A204.1 (cell line): ENCODE data around the gene EIF2S2.

Experiments
- FAIRE-seq: peaks from 2 replicates; lab custom pipeline; 2012; peaks lifted over from hg19 to GRCh38; lab: Jason Lieb, UNC

The EIF2S2 gene

GRCh38 chr20:34120213-34120612, 8.2 kb upstream of the EIF2S2 start:
- FAIRE-seq, result no peak

GRCh38 chr20:34115232-34115631, 3.2 kb upstream of the EIF2S2 start:
- no peak for FAIRE-seq

GRCh38 chr20:34114809-34115208, 2.8 kb upstream of the EIF2S2 start:
- no peak for FAIRE-seq

- no peak for FAIRE-seq
Measured at GRCh38 chr20:34112600-34113101, 608 bp upstream of the EIF2S2 start.

- no peak for FAIRE-seq
Measured at GRCh38 chr20:34110745-34111641, 1.1 kb downstream of the EIF2S2 start.

GRCh38 chr20:34110025-34110744, 1.9 kb downstream of the EIF2S2 start:
- FAIRE-seq, result no peak

- no peak for FAIRE-seq
Measured at GRCh38 chr20:34109442-34109841, 2.6 kb downstream of the EIF2S2 start.

GRCh38 chr20:34108616-34109174, 3.3 kb downstream of the EIF2S2 start:
- no peak for FAIRE-seq

GRCh38 chr20:34105978-34106675, 5.9 kb downstream of the EIF2S2 start:
- no peak for FAIRE-seq

- FAIRE-seq, result no peak
Measured at GRCh38 chr20:34104059-34104458, 8.0 kb downstream of the EIF2S2 start.

- FAIRE-seq, result no peak
Measured at GRCh38 chr20:34102342-34102741, 9.7 kb downstream of the EIF2S2 start.

- FAIRE-seq, result no peak
Measured at GRCh38 chr20:34100576-34100975, 11.5 kb downstream of the EIF2S2 start.

- FAIRE-seq, result no peak
Measured at GRCh38 chr20:34099675-34100074, 12.4 kb downstream of the EIF2S2 start.

- FAIRE-seq, result no peak
Measured at GRCh38 chr20:34098570-34098969, 13.5 kb downstream of the EIF2S2 start.

- no peak for FAIRE-seq
Measured at GRCh38 chr20:34096699-34097444, 15.2 kb downstream of the EIF2S2 start.

- FAIRE-seq, result no peak
Measured at GRCh38 chr20:34095825-34096224, 16.2 kb downstream of the EIF2S2 start.

- no peak for FAIRE-seq
Measured at GRCh38 chr20:34093895-34094294, 18.1 kb downstream of the EIF2S2 start.

GRCh38 chr20:34091637-34092200, 20.3 kb downstream of the EIF2S2 start:
- FAIRE-seq, result no peak

- no peak for FAIRE-seq
Measured at GRCh38 chr20:34090645-34091044, 21.4 kb downstream of the EIF2S2 start.

GRCh38 chr20:34089655-34090345, 22.2 kb downstream of the EIF2S2 start:
- no peak for FAIRE-seq

GRCh38 chr20:34089175-34089479, 22.9 kb downstream of the EIF2S2 start:
- no peak for FAIRE-seq
